ENCODE data around the gene RAMP3. TPM values are rescaled to one million over a fixed set of nuclear protein-coding genes. Genes with fewer than 3 reads are reported as not detected.

RAMP3 gene
- total and polyA plus RNA-seq, 2 donors (not counting 1 experiment from before 2014, with no cell fraction given), result 0.17 TPM; not detected in 1

GRCh38 chr7:45176886-45177731 lies 19.5 kb downstream of the RAMP3 start:
- Histone ChIP-seq H3K4me2 (ENCODE audit: extremely low read depth, insufficient read depth, low read length) (no peak overlapping the region), H3K9me3 (ENCODE audit: control insufficient read depth, insufficient read depth, low read depth, low read length) (no peaks in the 10 kb centered on the region), H3K27me3 (ENCODE audit: control insufficient read depth, insufficient read depth, low read length) (no peaks in the 10 kb centered on the region), H3K79me2 (ENCODE audit: control insufficient read depth, insufficient read depth, low read length) (no peaks in the 10 kb centered on the region), H4K20me1 (ENCODE audit: control insufficient read depth, extremely low read depth, insufficient read depth, low read length) (no peaks in the 10 kb centered on the region), H3K4me3 (replicated peaks in 1 of 4; ENCODE audit: control extremely low read depth in 1 of 4, insufficient read depth in 1 of 4, low read depth in 3 of 4, low read length in 4 of 4) (no peak overlapping the region), H2AFZ (ENCODE audit: low read length) (no peak overlapping the region), H3K4me1 (ENCODE audit: control insufficient read depth, extremely low read depth, insufficient read depth, low read length) (no peaks in the 10 kb centered on the region), H3K27ac (ENCODE audit: insufficient read depth, low read length) (no peak overlapping the region), H3K36me3 (ENCODE audit: control insufficient read depth, insufficient read depth, low read length) (no peaks in the 10 kb centered on the region), H3K9ac (ENCODE audit: insufficient read depth, low read length) (no peak overlapping the region)
- TF ChIP-seq CTCF (conservative IDR thresholded peaks at IDR 0.05 in 1 of 2, IDR thresholded peaks at IDR 0.05 in 1 of 2; ENCODE audit: low read depth in 1 of 2, low read length in 2 of 2) (no peak), EZH2 (IDR thresholded peaks at IDR 0.05; ENCODE audit: low read length, missing control alignments) (no peak)
- no peak for DNase-seq (ENCODE audit: low read depth in 2 of 2)

- DNase-seq (ENCODE audit: low read depth in 2 of 2), result no peak
- no peak overlapping the region for H2AFZ ChIP-seq (ENCODE audit: low read length)
- no peaks in the 10 kb centered on the region for H3K4me1 ChIP-seq (ENCODE audit: control insufficient read depth, extremely low read depth, insufficient read depth, low read length)
- no peaks in the 10 kb centered on the region for H3K36me3 ChIP-seq (ENCODE audit: control insufficient read depth, insufficient read depth, low read length)
- H3K9me3 ChIP-seq (ENCODE audit: control insufficient read depth, insufficient read depth, low read depth, low read length), result no peaks in the 10 kb centered on the region
- no peak overlapping the region for H3K4me2 ChIP-seq (ENCODE audit: extremely low read depth, insufficient read depth, low read length)
- no peaks in the 10 kb centered on the region for H3K27me3 ChIP-seq (ENCODE audit: control insufficient read depth, insufficient read depth, low read length)
- no peak overlapping the region for H3K27ac ChIP-seq (ENCODE audit: insufficient read depth, low read length)
- H4K20me1 ChIP-seq (ENCODE audit: control insufficient read depth, extremely low read depth, insufficient read depth, low read length), result no peaks in the 10 kb centered on the region
- H3K79me2 ChIP-seq (ENCODE audit: control insufficient read depth, insufficient read depth, low read length), result no peaks in the 10 kb centered on the region
- TF ChIP-seq EZH2 (IDR thresholded peaks at IDR 0.05; ENCODE audit: low read length, missing control alignments) (no peak), CTCF (conservative IDR thresholded peaks at IDR 0.05 in 1 of 2, IDR thresholded peaks at IDR 0.05 in 1 of 2; ENCODE audit: low read depth in 1 of 2, low read length in 2 of 2) (no peak)
- H3K9ac ChIP-seq (ENCODE audit: insufficient read depth, low read length), result no peak overlapping the region
- H3K4me3 ChIP-seq (replicated peaks in 1 of 4; ENCODE audit: control extremely low read depth in 1 of 4, insufficient read depth in 1 of 4, low read depth in 3 of 4, low read length in 4 of 4), result no peak overlapping the region
Measured at GRCh38 chr7:45177801-45178200, 20.2 kb downstream of the RAMP3 start.

DNA sequence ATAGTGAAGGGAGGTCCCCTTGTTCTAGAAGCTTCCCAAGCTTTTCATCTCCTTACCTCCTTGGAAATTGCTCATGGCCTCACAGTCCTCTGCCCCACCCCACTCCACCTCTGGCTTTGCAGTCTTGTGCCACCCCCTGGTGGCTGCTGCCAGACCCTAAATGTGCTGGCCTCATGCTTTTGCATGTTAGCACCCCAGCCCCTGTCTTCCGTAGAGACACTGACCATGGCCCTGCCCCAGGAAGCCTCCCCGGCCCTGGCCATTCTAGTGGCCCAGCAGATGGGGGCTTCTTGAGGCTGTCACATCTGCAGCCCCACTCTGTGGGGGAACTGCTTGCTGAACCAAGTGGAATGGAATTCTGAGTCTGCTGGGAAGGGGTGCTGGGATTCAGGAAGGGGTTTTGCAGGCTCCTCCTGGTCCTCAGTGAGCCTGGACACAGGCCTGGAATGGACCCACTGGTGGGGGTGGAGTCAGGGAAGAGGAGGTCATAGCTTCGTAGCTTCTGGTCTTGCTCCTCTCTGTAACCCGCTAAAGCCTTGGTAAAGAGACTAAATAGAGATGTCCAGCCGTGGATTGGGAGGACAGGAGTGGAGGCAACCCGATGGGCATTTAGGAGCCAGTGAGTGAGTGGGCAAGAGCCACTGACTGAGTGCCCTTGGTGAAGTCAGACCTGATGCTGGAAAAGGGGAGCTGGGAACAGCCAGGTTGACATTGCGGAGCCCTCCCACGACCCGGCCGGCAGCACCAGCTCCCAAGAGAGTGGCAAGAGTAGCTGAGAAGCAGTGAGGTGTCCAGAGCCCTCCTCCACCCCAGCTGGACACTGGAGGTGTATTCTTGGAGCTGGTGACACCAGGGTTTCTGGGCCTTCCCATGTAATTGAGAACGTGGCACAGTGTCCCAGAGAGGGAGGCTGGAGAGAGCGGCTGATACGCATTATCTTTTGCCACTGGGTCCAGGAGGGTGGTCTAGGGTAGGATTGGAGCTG lies 20.9 kb downstream of the RAMP3 start:
- no peak overlapping the region for H3K4me2 ChIP-seq (ENCODE audit: extremely low read depth, insufficient read depth, low read length)

More for the DNA sequence above, 20.9 kb downstream of the RAMP3 start:
- H3K27me3 ChIP-seq (ENCODE audit: control insufficient read depth, insufficient read depth, low read length), result no peaks in the 10 kb centered on the region
- no peaks in the 10 kb centered on the region for H3K79me2 ChIP-seq (ENCODE audit: control insufficient read depth, insufficient read depth, low read length)
- H3K9me3 ChIP-seq (ENCODE audit: control insufficient read depth, insufficient read depth, low read depth, low read length), result no peaks in the 10 kb centered on the region
- H4K20me1 ChIP-seq (ENCODE audit: control insufficient read depth, extremely low read depth, insufficient read depth, low read length), result no peaks in the 10 kb centered on the region
- H2AFZ ChIP-seq (ENCODE audit: low read length), result no peak overlapping the region
- no peak for DNase-seq (ENCODE audit: low read depth in 2 of 2)
- no peaks in the 10 kb centered on the region for H3K36me3 ChIP-seq (ENCODE audit: control insufficient read depth, insufficient read depth, low read length)
- no peak overlapping the region for H3K27ac ChIP-seq (ENCODE audit: insufficient read depth, low read length)
- H3K9ac ChIP-seq (ENCODE audit: insufficient read depth, low read length), result no peak overlapping the region
- no peaks in the 10 kb centered on the region for H3K4me1 ChIP-seq (ENCODE audit: control insufficient read depth, extremely low read depth, insufficient read depth, low read length)
- H3K4me3 ChIP-seq (replicated peaks in 1 of 4; ENCODE audit: control extremely low read depth in 1 of 4, insufficient read depth in 1 of 4, low read depth in 3 of 4, low read length in 4 of 4), result no peak overlapping the region
- TF ChIP-seq EZH2 (IDR thresholded peaks at IDR 0.05; ENCODE audit: low read length, missing control alignments) (no peak), CTCF (conservative IDR thresholded peaks at IDR 0.05 in 1 of 2, IDR thresholded peaks at IDR 0.05 in 1 of 2; ENCODE audit: low read depth in 1 of 2, low read length in 2 of 2) (no peak)

Data from fibroblast of lung (primary cell).